Measurements from ENCODE around the gene RTL1.

Gene RTL1

DNA sequence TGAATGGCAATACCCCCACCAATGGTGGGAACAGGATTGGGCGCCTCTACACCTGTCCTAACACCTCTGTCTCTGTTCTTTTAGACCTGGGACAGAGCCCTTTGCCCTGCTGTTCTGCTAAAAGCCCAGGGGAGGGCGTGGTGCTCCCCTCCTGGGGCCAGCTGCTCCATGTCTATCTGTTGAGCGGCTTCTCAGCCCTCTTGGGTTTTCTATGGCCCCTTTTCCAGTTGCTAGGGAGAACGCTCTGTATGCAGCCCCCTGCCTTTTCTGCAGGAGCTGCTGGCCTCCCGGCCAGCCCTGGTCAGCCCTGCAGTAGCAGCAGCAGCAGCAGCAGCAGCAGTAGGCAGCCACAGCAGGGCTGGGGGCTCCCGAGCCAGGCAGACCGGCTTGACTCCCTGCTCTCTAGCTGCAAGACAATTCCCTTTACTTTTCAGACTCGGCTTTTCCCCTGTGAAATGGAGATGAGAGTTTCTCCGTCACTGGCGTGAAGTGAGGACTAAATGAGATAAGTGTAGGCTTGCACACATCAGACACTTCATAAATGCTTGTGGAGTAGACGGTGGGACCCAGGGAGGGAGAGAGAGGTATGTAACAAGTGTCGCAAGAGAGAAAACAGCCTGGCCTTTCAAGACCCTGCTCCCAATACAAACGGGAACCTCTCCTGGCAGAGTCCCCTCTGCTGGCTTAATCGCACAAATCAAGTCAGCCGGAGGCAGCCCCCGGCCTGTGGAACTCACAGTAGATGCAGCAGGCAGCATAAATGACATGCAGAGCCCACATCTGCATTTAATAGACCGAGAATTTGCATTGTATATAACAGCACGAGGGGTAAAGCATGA is 1.0 kb downstream of the RTL1 start:
- Mint-ChIP-seq H3K4me3 (no peak overlapping the region), H3K27ac (no peak overlapping the region), H3K9me3 (no peaks in the 10 kb centered on the region), H3K36me3 (ENCODE audit: low read depth) (no peaks in the 10 kb centered on the region), H3K27me3 (peaks cover 83% of the 10 kb centered on the region), H3K4me1 (ENCODE audit: low read depth) (no peaks in the 10 kb centered on the region)
- DNase-seq = peak; percentile 9

GRCh38 chr14:100901391-100902183 is 1.9 kb downstream of the RTL1 start:
- Mint-ChIP-seq H3K9me3 (no peaks in the 10 kb centered on the region), H3K27ac (no peak overlapping the region), H3K4me1 (ENCODE audit: low read depth) (no peaks in the 10 kb centered on the region), H3K27me3 (peaks cover 87% of the 10 kb centered on the region), H3K4me3 (no peak overlapping the region), H3K36me3 (ENCODE audit: low read depth) (no peaks in the 10 kb centered on the region)
- peak; percentile 12 for DNase-seq

GRCh38 chr14:100900837-100901390 is 2.6 kb downstream of the RTL1 start:
- Mint-ChIP-seq H3K27me3 (peaks cover 89% of the 10 kb centered on the region), H3K27ac (no peak overlapping the region), H3K9me3 (no peaks in the 10 kb centered on the region), H3K36me3 (ENCODE audit: low read depth) (no peaks in the 10 kb centered on the region), H3K4me3 (no peak overlapping the region), H3K4me1 (ENCODE audit: low read depth) (no peaks in the 10 kb centered on the region)
- DNase-seq = peak; percentile 30

DNA sequence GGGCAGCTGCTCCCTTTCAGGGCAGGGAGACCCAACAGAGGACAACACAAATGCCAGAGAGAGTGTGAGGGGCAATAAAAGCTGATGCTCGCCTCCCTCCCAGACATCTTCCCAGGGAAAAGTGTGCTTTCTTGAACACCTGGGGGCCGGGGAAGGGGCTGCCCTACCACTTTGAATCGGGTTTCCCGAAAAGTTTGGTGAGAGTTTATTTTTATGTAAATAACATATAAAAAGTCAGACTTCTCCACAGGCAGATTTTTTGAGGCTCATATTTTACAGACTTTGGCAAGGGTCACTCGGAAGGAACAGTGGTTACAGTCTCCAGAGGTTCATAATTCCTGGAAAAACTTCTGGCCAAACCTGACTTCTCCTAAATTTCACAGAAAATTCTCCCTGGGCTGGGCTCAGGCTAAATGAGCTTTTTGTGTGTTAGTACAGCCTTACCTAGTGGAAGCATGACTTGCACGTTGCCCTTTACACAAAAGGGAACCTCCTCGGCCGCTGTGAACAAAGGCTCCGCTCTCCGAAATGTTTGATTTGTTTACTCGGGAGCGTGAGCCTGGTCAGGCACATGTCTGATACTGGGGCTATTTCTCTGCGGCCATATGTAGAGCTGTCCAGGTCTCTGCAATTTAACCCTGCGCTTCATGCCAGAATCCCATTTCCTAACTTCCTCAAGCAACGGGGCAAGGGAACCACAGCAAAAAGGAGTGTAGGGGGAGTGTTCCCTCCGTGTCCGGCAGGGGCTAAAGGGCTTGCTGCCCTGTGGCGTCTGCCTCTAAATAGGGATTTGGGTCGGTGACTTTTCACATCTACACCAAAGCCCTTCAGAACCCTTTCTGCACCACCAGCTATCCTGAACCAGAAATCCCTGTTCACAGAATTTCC is 3.4 kb downstream of the RTL1 start:
- no peaks in the 10 kb centered on the region for H3K36me3 Mint-ChIP-seq (ENCODE audit: low read depth)

GRCh38 chr14:100898935-100899883 is 4.3 kb downstream of the RTL1 start:
- Mint-ChIP-seq H3K9me3 (no peaks in the 10 kb centered on the region), H3K27ac (no peak overlapping the region), H3K36me3 (ENCODE audit: low read depth) (no peaks in the 10 kb centered on the region), H3K4me3 (no peak overlapping the region), H3K4me1 (ENCODE audit: low read depth) (no peaks in the 10 kb centered on the region), H3K27me3 (peaks cover 79% of the 10 kb centered on the region)
- DNase-seq = peak; percentile 14

More for the DNA sequence above, 3.4 kb downstream of the RTL1 start:
- Mint-ChIP-seq H3K9me3 (no peaks in the 10 kb centered on the region), H3K4me3 (no peak overlapping the region), H3K27me3 (peaks cover 85% of the 10 kb centered on the region), H3K4me1 (ENCODE audit: low read depth) (no peaks in the 10 kb centered on the region), H3K27ac (no peak overlapping the region)
- peak; percentile 11 for DNase-seq

DNA sequence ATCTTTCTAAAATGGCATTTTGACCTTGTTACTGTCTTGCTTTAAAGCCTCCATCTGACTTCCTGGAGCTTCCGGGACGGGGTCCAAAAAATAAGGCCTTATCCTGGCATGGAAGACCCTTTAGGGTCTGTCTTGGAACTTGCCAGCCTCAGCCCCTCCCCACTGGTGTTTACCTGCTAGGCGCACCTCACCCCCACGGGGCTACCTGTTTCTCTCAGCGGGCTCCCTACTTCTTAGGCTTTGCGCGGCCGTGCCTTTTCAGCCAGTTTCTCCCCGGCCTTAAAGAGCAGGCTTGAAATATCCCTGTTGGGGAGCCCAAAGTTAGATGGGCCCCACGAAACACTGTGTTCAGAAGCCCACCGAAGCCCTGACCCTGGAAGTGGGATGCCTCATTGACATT is 5.1 kb downstream of the RTL1 start:
- H3K27me3 Mint-ChIP-seq = peaks cover 72% of the 10 kb centered on the region
- no peaks in the 10 kb centered on the region for H3K9me3 Mint-ChIP-seq
- no peak overlapping the region for H3K4me3 Mint-ChIP-seq
- no peaks in the 10 kb centered on the region for H3K4me1 Mint-ChIP-seq (ENCODE audit: low read depth)
- DNase-seq = no peak
- no peak overlapping the region for H3K27ac Mint-ChIP-seq
- no peaks in the 10 kb centered on the region for H3K36me3 Mint-ChIP-seq (ENCODE audit: low read depth)

- DNase-seq = no peak
- H3K27me3 Mint-ChIP-seq = peaks cover 54% of the 10 kb centered on the region
- H3K9me3 Mint-ChIP-seq = no peaks in the 10 kb centered on the region
- no peaks in the 10 kb centered on the region for H3K4me1 Mint-ChIP-seq (ENCODE audit: low read depth)
- no peaks in the 10 kb centered on the region for H3K36me3 Mint-ChIP-seq (ENCODE audit: low read depth)
- H3K4me3 Mint-ChIP-seq = no peak overlapping the region
- H3K27ac Mint-ChIP-seq = no peak overlapping the region
These were observed 7.0 kb downstream of the RTL1 start for GRCh38 chr14:100896369-100897060.

- H3K4me3 Mint-ChIP-seq = no peak overlapping the region
- H3K9me3 Mint-ChIP-seq = no peaks in the 10 kb centered on the region
- peaks cover 43% of the 10 kb centered on the region for H3K27me3 Mint-ChIP-seq
- H3K4me1 Mint-ChIP-seq (ENCODE audit: low read depth) = no peaks in the 10 kb centered on the region
- no peak overlapping the region for H3K27ac Mint-ChIP-seq
- DNase-seq = no peak
- H3K36me3 Mint-ChIP-seq (ENCODE audit: low read depth) = no peaks in the 10 kb centered on the region
These were observed 8.1 kb downstream of the RTL1 start for GRCh38 chr14:100895411-100895810.

GRCh38 chr14:100894416-100894815 is 9.1 kb downstream of the RTL1 start:
- Mint-ChIP-seq H3K4me1 (ENCODE audit: low read depth) (no peaks in the 10 kb centered on the region), H3K27me3 (peaks cover 34% of the 10 kb centered on the region), H3K9me3 (no peaks in the 10 kb centered on the region), H3K27ac (no peak overlapping the region), H3K36me3 (ENCODE audit: low read depth) (no peaks in the 10 kb centered on the region), H3K4me3 (no peak overlapping the region)
- peak; percentile 2 for DNase-seq

DNA sequence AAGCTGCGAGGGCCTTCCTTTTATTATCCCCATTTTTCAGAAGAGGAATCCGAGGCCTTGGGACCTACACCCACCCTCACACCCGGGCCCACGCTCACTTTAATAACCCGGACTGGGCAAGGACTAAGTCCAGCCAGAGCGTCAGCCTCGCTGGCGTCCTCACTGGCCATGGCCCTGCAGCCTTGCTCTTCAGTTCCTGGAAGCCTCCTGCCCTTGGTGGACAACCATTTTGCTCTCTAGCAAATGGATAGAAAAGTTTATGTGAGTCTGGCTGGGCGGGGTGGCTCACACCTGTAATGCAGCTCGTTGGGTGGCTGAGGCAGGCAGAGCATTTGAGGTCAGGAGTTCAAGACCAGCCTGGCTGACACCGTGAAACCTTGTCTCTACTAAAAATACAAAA is 9.8 kb downstream of the RTL1 start:
- Mint-ChIP-seq H3K9me3 (no peaks in the 10 kb centered on the region), H3K36me3 (ENCODE audit: low read depth) (no peaks in the 10 kb centered on the region), H3K4me3 (no peak overlapping the region), H3K27ac (no peak overlapping the region), H3K27me3 (peaks cover 29% of the 10 kb centered on the region), H3K4me1 (ENCODE audit: low read depth) (no peaks in the 10 kb centered on the region)
- no peak for DNase-seq

GRCh38 chr14:100893228-100893601 is 10.3 kb downstream of the RTL1 start:
- no peak overlapping the region for H3K4me3 Mint-ChIP-seq
- H3K36me3 Mint-ChIP-seq (ENCODE audit: low read depth) = no peaks in the 10 kb centered on the region
- H3K27me3 Mint-ChIP-seq = peaks cover 24% of the 10 kb centered on the region
- no peaks in the 10 kb centered on the region for H3K4me1 Mint-ChIP-seq (ENCODE audit: low read depth)
- DNase-seq = no peak
- H3K27ac Mint-ChIP-seq = no peak overlapping the region
- no peaks in the 10 kb centered on the region for H3K9me3 Mint-ChIP-seq

DNA sequence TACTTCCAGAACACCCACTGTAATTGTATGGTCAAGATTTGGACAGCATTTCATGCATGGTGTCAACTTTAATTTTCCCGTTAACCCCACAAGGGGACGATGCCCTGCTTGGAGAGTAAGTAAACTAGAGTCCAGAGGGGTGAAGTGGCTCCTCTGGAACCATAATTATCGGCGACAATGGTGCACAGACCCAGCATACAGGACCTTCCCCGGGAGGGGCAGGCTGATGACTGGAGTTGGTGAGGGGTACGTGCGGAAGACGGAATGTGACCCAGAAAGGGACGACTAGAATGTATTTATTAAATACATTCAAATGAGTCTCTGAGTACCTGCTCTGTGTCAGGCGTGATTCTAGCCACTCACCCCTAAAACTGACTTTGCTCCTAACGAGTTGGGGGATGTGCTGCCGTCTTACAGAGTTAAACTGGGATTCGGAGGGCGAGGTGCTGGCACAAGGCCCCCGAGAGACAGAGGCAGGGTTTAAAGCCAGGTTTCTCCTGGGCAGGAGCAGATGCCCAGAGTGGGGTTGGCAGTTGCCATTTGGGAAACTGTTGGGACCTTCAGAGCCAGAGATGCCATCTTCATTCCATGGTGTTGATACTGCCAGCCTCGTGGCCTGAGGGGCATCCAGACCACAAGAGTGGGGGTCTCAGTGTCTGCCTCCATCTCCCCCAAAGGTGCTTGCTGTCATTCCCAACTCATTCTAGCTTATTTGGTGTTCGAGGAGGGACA is 10.9 kb downstream of the RTL1 start:
- DNase-seq = no peak
- Mint-ChIP-seq H3K36me3 (ENCODE audit: low read depth) (no peaks in the 10 kb centered on the region), H3K4me3 (no peak overlapping the region), H3K27me3 (peaks cover 23% of the 10 kb centered on the region), H3K4me1 (ENCODE audit: low read depth) (no peaks in the 10 kb centered on the region), H3K27ac (no peak overlapping the region), H3K9me3 (no peaks in the 10 kb centered on the region)

Measured in activated T-cell treated with anti-CD3 and anti-CD28 coated beads, Interleukin-2, amount 50 U/mL, for 24 hours (primary cell).